ENCODE data around the gene CYP4F11. TPM values are rescaled to one million over a fixed set of nuclear protein-coding genes. Genes with fewer than 3 reads are reported as not detected.

The CYP4F11 gene
- total and polyA plus RNA-seq, 2 experiments from 2014 or later = not detected

DNA sequence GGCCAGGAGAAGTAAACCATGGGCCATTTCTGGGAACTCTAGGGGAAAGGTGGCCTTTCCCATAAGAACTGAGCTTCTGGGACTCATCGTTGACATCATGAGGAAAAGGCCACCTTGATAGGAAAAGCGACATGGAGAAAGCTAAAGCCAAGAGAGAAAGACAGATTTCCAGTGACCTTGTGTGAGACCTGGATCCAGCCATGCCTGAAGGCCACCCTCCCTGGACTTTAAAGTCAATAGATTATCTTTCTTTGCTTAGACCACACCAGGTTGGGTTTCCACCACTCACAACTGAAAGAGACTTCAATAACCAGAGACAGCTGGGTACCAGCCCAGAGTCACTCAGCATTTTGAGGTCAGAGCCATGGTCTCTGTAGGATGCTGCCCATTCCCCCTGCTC lies 40.0 kb downstream of the CYP4F11 start:
- H3K4me2 ChIP-seq = no peak overlapping the region
- no peak overlapping the region for H3K27ac Mint-ChIP-seq
- ATAC-seq (no peak), DNase-seq (ENCODE audit: low spot score) (no peak)
- H3K4me3 Mint-ChIP-seq = no peak overlapping the region
- no peaks in the 10 kb centered on the region for H3K4me1 ChIP-seq (ENCODE audit: insufficient read depth)
- no peaks in the 10 kb centered on the region for H3F3A ChIP-seq (replicated peaks; ENCODE audit: low read depth)
- H3K4me1 Mint-ChIP-seq = no peaks in the 10 kb centered on the region
- H3K27me3 Mint-ChIP-seq (ENCODE audit: insufficient read depth, low read depth, poor library complexity) = peaks cover 5% of the 10 kb centered on the region
- H3K27me3 ChIP-seq (ENCODE audit: insufficient read depth) = no peaks in the 10 kb centered on the region
- peaks cover 78% of the 10 kb centered on the region; the same call in 2 of the 3 replicates for H3K9me3 Mint-ChIP-seq
- no peak overlapping the region for H2AFZ ChIP-seq
- no peak for TF ChIP-seq NANOG (IDR thresholded peaks at IDR 0.05; ENCODE audit: borderline replicate concordance)
- TF ChIP-seq EZH2 (IDR thresholded peaks at IDR 0.05; ENCODE audit: low read depth, unreplicated experiment) = no peak
- TF ChIP-seq ZNF331 (CRISPR knock-in tag; IDR thresholded peaks at IDR 0.05; ENCODE audit: low read depth) = no peak
- no peak for TF ChIP-seq REST (IDR thresholded peaks at IDR 0.05; ENCODE audit: unreplicated experiment)
- no peak for TF ChIP-seq CREB1 (CRISPR knock-in tag; IDR thresholded peaks at IDR 0.05; ENCODE audit: low read depth)
- no peak for TF ChIP-seq STAT1 (IDR thresholded peaks at IDR 0.05; ENCODE audit: unreplicated experiment)
- TF ChIP-seq ETS1 (IDR thresholded peaks at IDR 0.05) = no peak
- TF ChIP-seq JUNB (IDR thresholded peaks at IDR 0.05; ENCODE audit: unreplicated experiment) = no peak
- TF ChIP-seq ZNF114 (CRISPR knock-in tag; IDR thresholded peaks at IDR 0.05) = no peak
- no peak for TF ChIP-seq EZH2phosphoT487 (IDR thresholded peaks at IDR 0.05; ENCODE audit: unreplicated experiment)
- no peak for TF ChIP-seq CTCF (conservative IDR thresholded peaks at IDR 0.05; ENCODE audit: low read depth in 2 of 2)
- TF ChIP-seq POLR2AphosphoS5 (IDR thresholded peaks at IDR 0.05; ENCODE audit: low read depth) = no peak
- TF ChIP-seq, protein P1, sequence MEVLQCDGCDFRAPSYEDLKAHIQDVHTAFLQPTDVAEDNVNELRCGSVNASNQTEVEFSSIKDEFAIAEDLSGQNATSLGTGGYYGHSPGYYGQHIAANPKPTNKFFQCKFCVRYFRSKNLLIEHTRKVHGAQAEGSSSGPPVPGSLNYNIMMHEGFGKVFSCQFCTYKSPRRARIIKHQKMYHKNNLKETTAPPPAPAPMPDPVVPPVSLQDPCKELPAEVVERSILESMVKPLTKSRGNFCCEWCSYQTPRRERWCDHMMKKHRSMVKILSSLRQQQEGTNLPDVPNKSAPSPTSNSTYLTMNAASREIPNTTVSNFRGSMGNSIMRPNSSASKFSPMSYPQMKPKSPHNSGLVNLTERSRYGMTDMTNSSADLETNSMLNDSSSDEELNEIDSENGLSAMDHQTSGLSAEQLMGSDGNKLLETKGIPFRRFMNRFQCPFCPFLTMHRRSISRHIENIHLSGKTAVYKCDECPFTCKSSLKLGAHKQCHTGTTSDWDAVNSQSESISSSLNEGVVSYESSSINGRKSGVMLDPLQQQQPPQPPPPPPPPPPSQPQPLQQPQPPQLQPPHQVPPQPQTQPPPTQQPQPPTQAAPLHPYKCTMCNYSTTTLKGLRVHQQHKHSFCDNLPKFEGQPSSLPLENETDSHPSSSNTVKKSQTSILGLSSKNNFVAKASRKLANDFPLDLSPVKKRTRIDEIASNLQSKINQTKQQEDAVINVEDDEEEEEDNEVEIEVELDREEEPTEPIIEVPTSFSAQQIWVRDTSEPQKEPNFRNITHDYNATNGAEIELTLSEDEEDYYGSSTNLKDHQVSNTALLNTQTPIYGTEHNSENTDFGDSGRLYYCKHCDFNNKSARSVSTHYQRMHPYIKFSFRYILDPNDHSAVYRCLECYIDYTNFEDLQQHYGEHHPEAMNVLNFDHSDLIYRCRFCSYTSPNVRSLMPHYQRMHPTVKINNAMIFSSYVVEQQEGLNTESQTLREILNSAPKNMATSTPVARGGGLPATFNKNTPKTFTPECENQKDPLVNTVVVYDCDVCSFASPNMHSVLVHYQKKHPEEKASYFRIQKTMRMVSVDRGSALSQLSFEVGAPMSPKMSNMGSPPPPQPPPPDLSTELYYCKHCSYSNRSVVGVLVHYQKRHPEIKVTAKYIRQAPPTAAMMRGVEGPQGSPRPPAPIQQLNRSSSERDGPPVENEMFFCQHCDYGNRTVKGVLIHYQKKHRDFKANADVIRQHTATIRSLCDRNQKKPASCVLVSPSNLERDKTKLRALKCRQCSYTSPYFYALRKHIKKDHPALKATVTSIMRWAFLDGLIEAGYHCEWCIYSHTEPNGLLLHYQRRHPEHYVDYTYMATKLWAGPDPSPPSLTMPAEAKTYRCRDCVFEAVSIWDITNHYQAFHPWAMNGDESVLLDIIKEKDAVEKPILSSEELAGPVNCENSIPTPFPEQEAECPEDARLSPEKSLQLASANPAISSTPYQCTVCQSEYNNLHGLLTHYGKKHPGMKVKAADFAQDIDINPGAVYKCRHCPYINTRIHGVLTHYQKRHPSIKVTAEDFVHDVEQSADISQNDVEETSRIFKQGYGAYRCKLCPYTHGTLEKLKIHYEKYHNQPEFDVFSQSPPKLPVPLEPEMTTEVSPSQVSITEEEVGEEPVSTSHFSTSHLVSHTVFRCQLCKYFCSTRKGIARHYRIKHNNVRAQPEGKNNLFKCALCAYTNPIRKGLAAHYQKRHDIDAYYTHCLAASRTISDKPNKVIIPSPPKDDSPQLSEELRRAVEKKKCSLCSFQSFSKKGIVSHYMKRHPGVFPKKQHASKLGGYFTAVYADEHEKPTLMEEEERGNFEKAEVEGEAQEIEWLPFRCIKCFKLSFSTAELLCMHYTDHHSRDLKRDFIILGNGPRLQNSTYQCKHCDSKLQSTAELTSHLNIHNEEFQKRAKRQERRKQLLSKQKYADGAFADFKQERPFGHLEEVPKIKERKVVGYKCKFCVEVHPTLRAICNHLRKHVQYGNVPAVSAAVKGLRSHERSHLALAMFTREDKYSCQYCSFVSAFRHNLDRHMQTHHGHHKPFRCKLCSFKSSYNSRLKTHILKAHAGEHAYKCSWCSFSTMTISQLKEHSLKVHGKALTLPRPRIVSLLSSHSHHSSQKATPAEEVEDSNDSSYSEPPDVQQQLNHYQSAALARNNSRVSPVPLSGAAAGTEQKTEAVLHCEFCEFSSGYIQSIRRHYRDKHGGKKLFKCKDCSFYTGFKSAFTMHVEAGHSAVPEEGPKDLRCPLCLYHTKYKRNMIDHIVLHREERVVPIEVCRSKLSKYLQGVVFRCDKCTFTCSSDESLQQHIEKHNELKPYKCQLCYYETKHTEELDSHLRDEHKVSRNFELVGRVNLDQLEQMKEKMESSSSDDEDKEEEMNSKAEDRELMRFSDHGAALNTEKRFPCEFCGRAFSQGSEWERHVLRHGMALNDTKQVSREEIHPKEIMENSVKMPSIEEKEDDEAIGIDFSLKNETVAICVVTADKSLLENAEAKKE (CRISPR knock-in tag; IDR thresholded peaks at IDR 0.05) = no peak
- H4K20me1 ChIP-seq (replicated peaks; ENCODE audit: insufficient read depth) = no peaks in the 10 kb centered on the region
- H3K9me2 ChIP-seq (ENCODE audit: insufficient read depth) = no peaks in the 10 kb centered on the region
- no peaks in the 10 kb centered on the region for H3K36me3 ChIP-seq (ENCODE audit: insufficient read depth)
- H3K27ac ChIP-seq (ENCODE audit: low read depth) = no peak overlapping the region
- no peak overlapping the region for H3K4me3 ChIP-seq
- peaks cover 25% of the 10 kb centered on the region for H3K36me3 Mint-ChIP-seq (ENCODE audit: low read depth)
- H3K79me2 ChIP-seq (replicated peaks; ENCODE audit: insufficient read depth) = no peaks in the 10 kb centered on the region

Data from GM23338 (cell line).